ENCODE data around the gene SMIM1.

The SMIM1 gene

DNA sequence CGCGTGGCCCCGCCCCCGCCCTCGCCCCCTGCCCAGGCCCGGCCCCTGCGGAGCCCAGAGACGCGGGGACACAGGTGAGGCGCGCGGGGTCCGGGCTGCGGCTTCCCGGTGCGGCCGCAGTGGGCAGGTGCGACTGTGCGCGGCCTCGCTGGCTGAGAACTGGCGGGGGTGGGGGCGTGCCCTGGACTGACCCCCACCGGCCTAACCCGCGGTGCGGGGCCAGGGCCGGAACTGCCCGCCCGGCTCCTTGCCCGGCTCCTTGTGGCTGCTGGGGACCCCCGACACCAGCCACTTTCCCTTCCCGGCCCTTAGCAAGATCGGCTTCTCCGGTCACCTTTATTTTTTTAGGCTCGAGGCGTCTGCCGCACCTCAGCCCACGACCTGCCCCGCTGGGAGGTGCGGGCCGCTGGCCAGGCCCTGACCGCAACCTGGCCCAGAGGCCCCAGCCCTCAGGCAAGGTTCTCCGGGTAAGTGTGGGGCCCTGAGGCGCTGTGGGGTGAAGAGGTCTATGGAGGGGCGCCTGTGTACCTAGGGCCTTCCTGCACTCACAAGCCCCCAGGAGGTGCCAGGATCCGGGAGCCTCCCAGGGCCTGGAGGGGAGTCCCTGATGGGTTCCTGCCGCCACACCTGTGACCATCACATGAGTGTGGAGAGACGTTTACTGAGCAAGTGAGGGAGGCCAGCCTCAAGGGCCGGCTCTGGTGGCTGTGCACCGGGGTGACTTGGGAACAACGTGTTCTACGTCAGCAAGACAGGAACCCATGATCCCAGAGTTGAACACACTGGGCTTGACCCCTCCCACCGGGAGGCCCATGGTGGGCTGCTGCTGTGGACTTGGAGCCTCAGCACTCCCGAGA is at the start of gene SMIM1:
SMIM1 (plus strand) TSS at position 35 of the 857 bp plus-strand sequence. CDS start 2,625 bp downstream, outside the sequence.
- DNase-seq = no peak

DNA sequence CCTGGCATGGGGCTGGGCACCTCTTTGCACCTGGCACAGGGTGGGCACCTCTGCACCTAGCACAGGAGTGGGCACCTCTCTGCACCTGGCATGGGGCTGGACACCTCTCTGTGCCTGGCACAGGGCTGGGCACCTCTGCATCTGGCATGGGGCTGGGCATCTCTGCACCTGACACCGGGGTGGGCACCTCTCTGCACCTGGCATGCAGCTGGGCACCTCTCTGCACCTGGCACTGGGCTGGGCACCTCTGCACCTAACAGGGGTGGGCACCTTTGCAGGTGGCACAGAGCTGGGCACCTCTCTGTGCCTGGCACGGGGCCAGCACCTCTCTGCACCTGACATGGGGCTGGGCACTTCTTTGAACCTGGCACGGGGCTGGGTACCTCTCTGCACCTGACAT is 49.7 kb upstream of the SMIM1 start:
- no peak for DNase-seq

DNA sequence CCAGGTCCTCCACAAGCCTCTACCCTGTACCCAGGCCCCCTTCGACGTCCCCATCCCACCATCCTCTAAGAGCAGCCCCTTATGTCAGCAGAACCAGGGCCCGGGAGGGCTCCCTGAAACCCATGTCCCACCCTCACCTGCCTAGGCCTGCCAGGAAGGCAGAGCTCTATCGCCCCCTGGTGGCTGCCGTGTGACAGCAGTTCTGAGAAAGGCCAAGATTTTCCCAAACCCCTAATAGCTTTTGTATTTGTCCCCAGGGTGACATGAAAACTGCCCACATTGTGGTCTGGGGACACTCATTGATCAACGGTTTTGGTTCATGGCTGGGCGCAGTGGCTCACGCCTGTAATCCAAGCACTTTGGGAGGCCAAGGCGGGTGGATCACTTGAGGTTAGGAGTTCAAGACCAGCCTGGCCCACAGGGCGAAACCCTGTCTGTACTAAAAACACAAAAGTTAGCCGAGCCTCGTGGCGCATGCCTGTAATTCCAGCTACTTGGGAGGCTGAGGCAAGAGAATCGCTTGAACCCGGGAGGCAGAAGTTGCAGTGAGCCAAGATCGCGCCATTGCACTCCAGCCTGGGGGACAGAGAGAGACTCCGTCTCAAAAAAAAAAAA is 48.0 kb upstream of the SMIM1 start:
- peak; percentile 11 for DNase-seq

GRCh38 chr1:3725366-3725765 is 47.2 kb upstream of the SMIM1 start:
- DNase-seq = no peak

- DNase-seq = no peak
These were observed 45.3 kb upstream of the SMIM1 start for GRCh38 chr1:3727042-3727824.

DNA sequence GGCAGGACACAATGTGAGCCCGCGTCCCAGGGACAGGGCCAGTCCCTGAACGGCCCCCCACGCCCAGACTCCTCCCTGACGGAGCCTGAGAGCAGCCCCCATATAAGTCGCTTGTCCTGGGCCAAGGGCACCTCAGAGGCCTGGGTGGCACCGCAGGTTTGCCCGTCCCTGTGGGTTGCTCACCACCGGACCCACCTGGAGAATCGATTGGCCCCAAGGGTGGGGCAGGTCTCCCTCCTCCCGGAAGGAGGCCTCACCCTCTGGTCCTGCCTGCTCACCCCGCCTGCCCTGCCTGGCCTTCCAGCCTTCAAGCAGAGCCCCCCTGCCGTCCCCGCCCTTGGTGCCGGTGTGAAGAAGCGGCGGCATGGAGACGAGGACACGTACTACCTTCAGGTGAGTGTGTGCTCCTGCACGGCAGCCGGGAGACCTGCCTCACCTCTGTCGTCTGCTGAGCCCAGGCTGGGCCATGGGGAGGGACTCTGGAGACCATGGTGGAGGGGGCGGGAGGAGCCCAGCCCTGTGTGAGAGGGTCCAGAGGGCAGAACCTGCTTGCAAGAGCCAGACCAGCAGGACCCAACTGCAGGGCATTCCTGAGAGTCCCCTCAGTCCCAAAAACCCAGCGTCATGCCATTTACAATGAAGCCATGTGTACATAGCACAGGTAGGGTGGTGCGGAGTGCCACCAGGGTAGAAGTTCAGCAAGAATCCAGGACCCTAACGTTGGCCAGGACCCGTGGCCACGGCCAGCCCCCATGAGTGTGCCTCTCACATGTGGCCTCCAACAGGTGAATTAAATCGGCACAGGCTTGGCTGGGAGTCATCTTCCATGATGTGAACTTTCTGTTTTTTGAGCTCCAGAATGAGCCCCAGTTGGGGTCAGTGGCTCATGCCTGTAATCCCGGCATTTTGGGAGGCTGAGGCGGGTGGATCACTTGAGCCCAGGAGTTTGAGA is 44.4 kb upstream of the SMIM1 start:
- DNase-seq = no peak

GRCh38 chr1:3729594-3730542 is 42.7 kb upstream of the SMIM1 start:
- DNase-seq = no peak

- DNase-seq = no peak
These were observed 41.9 kb upstream of the SMIM1 start for GRCh38 chr1:3730543-3731247.

DNA sequence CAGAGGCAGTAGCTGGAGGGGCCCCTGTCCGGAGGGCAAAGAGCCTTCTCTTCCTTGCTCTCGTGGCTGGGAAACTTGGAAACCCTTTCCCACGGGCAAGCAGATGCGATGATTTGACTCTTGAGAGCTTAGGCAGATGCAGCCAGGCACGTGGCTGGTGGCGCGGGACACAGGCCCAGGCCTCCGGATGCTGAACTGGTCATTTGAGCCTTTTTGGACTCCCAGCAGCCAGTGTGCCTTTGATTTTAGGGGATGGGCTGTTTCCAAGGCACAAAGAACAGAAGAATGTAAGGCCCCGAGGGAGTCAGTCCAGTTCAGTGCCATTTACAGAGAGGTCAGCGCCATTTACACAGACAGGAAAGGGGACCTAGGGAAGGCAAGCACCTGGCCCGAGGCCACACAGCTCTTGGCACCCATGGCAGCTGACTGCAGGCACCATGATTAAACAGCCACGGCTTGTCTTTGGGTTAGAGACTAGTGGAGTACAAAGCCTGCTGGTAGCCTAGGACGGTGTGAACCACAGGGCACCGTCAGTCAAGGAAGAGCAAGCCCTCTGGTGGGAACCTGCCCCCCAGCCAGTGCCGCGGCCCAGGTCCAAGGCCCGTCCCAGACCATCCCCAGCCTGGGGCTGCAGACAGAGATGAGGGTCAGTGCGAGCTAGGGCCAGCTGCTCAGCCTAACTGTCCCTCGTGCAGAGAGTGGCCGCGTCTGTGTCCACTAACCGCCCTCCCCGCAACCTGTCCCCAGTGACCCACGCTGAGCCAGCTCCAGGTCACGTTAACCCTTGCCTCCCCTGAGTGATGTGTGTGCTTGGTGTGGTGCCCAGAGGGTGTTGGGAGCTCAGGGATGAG is 40.7 kb upstream of the SMIM1 start:
- no peak for DNase-seq

DNA sequence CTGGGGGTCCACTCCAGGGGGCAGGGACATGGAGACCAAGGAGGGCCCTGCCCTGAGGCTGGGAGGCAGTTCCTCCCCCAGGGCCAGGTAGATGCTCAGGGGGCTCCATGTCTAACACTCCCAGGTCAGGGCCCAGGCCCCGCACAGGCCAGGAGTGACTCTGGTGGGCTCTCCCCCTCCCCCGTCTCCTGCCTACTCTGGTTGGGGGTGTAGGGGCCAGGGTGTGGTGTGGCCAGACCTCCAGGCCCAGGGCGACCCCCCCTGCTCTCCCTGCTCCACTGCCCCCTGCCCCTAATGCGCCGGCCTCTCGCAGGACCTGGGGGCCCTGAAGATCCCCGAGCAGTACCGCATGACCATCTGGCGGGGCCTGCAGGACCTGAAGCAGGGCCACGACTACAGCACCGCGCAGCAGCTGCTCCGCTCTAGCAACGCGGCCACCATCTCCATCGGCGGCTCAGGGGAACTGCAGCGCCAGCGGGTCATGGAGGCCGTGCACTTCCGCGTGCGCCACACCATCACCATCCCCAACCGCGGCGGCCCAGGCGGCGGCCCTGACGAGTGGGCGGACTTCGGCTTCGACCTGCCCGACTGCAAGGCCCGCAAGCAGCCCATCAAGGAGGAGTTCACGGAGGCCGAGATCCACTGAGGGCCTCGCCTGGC is 40.0 kb upstream of the SMIM1 start:
- no peak for DNase-seq

- no peak for DNase-seq
These were observed 39.3 kb upstream of the SMIM1 start for GRCh38 chr1:3733094-3733882.

- no peak for DNase-seq
These were observed 38.5 kb upstream of the SMIM1 start for GRCh38 chr1:3733883-3734589.

DNA sequence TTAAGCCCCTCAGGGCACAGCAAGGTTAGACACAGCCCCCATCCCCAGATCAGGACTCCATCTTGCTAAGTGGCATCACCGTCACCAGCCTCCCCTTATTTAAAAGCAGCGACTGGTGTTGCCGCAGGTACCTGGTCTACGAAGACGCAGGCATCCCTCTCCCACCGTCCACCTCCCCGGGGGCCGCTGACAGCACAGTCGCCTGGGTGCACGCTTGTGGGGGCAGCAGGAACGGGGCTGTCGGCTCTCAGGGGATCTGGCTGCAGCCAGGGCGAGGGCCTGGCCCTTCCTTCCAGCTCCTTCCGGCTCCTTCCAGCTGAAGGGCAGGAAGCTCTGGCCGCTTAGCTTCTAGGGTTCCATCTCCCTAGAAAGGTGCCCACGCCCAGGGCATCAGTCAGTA is 37.9 kb upstream of the SMIM1 start:
- no peak for DNase-seq

DNA sequence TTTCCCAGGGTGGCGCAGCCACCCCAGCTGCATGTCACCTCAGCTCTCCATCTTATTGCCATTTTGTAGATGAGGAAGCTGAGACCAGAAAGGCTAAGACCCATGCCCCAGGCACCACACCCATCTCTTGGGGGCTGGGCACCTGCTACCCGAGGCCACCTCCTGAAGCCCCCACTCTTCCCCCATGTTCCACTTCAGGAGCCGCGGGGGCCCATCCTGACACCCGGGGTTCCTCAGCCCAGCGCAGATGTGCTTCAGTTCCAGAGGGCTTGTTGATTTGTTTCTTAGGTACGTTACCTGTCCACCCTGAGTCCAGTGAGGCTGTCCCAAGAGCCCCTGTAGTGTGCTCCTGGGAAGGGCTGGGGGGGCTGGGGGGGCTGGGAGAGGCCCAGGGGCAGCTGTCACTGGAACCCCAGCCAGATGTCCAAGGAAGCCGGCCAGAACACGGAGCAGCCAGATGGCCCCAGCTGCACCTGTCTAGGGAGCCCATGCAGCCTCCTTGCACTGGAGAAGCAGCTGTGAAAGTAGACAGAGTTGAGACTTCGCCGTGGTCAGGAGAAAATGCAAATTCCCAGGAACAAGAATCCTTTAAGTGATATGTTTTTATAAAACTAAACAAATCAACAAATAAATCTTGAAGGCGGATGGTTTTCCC is 37.4 kb upstream of the SMIM1 start:
- DNase-seq = no peak

DNA sequence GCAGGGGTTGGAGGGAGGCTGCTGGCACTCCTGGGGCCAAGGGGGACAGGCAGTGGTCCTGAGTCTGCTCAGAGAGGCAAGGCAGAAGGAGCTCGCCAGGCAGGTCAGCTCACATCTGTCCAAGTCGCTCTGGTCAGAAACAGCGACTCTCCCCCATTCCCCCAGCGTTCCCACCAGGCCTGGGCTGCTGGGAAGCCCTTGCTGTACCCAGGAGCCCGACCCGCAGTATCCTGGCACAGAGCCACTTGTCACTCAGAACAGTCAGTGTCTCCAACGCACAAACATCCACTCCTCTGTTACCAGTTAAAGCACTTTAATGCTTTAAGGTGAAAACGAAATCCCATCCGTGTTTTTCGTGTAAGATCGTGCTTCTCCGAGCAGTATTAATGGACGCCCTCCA is 36.9 kb upstream of the SMIM1 start:
- no peak for DNase-seq

- DNase-seq = no peak
These were observed 36.4 kb upstream of the SMIM1 start for GRCh38 chr1:3736131-3736561.

DNA sequence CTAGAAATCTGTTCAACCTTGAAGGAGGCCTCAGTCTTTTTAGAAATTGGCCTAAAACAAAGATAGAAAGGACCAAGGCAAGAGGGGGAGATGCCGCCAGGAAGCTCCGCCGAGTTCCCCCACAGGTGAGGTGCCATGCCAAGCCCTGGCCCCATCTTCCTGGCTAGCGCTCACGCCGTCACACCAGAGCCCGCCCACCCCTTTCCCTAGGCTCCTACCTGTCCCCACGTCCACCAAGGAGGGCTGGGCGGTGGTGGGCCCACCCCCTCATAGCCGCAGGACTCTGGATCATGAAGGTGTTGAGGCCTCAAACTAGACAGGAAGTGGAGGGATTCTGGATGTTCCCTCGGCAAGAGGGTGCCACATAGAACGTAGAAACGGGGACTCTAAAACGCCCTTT is 35.8 kb upstream of the SMIM1 start:
- no peak for DNase-seq

Measured in NCI-H526 treated with DMSO at 0.1 percent for 48 hours (cell line).